HUES6 (cell line): ENCODE results near the gene PTCHD1.

ENCODE experiments used
- H3K27ac ChIP-seq: 2 replicates; pipeline ENCODE4 v1.7.0; 2013; ENCODE audit warnings: low read depth, mild to moderate bottlenecking, low read length, inconsistent platforms
- H3K27me3 ChIP-seq: 2 replicates; pipeline ENCODE4 v1.6.1; 2013; ENCODE audit warnings: low read length; ENCODE audit not compliant: control insufficient read depth, insufficient read depth
- H3K36me3 ChIP-seq: 2 replicates; pipeline ENCODE4 v1.6.1; 2013; ENCODE audit warnings: low read length; ENCODE audit not compliant: control insufficient read depth, insufficient read depth
- H3K4me1 ChIP-seq: 2 replicates; pipeline ENCODE4 v1.6.1; 2013; ENCODE audit warnings: low read length; ENCODE audit not compliant: control insufficient read depth, insufficient read depth
- H3K4me3 ChIP-seq: 2 replicates; pipeline ENCODE4 v1.5.1; 2013; ENCODE audit warnings: low read depth, low read length
- H3K9ac ChIP-seq: one replicate; pipeline ENCODE4 v1.6.1; 2013; ENCODE audit warnings: mild to moderate bottlenecking, low read length
- H3K9me3 ChIP-seq: 2 replicates; pipeline ENCODE4 v1.6.1; 2013; ENCODE audit warnings: low read depth, low read length; ENCODE audit not compliant: control insufficient read depth, insufficient read depth

PTCHD1 gene

GRCh38 chrX:23382572-23382971 is 47.9 kb downstream of the PTCHD1 start:
- H3K27me3 ChIP-seq = no peaks in the 10 kb centered on the region; the same call in 1 of the 2 replicates

GRCh38 chrX:23383411-23383810 is 48.8 kb downstream of the PTCHD1 start:
- no peaks in the 10 kb centered on the region for H3K9me3 ChIP-seq
- H3K27me3 ChIP-seq = no peaks in the 10 kb centered on the region; the same call in 1 of the 2 replicates
- no peak overlapping the region for H3K4me3 ChIP-seq
- H3K36me3 ChIP-seq = no peaks in the 10 kb centered on the region
- H3K9ac ChIP-seq = no peak overlapping the region
- no peak overlapping the region for H3K27ac ChIP-seq
- H3K4me1 ChIP-seq = peaks cover 36% of the 10 kb centered on the region

More at GRCh38 chrX:23382572-23382971, 47.9 kb downstream of the PTCHD1 start:
- Histone ChIP-seq H3K36me3 (no peaks in the 10 kb centered on the region), H3K9me3 (no peaks in the 10 kb centered on the region), H3K4me1 (peaks cover 27% of the 10 kb centered on the region), H3K27ac (no peak overlapping the region), H3K4me3 (no peak overlapping the region), H3K9ac (no peak overlapping the region)

- Histone ChIP-seq H3K9ac (no peak overlapping the region), H3K4me1 (peaks cover 44% of the 10 kb centered on the region), H3K27me3 (no peaks in the 10 kb centered on the region; the same call in 1 of the 2 replicates), H3K36me3 (no peaks in the 10 kb centered on the region), H3K27ac (no peak overlapping the region), H3K4me3 (no peak overlapping the region), H3K9me3 (no peaks in the 10 kb centered on the region)
Observed at GRCh38 chrX:23385242-23385641, 50.6 kb downstream of the PTCHD1 start.

GRCh38 chrX:23386260-23386659 is 51.6 kb downstream of the PTCHD1 start:
- no peak overlapping the region for H3K9ac ChIP-seq
- H3K9me3 ChIP-seq = no peaks in the 10 kb centered on the region
- H3K27me3 ChIP-seq = no peaks in the 10 kb centered on the region; the same call in 1 of the 2 replicates
- H3K4me3 ChIP-seq = no peak overlapping the region
- no peak overlapping the region for H3K27ac ChIP-seq
- H3K4me1 ChIP-seq = peaks cover 37% of the 10 kb centered on the region
- no peaks in the 10 kb centered on the region for H3K36me3 ChIP-seq

GRCh38 chrX:23386726-23387125 is 52.1 kb downstream of the PTCHD1 start:
- Histone ChIP-seq H3K36me3 (no peaks in the 10 kb centered on the region), H3K4me3 (no peak overlapping the region), H3K4me1 (peaks cover 32% of the 10 kb centered on the region)

GRCh38 chrX:23387550-23388184 is 53.0 kb downstream of the PTCHD1 start:
- H3K4me1 ChIP-seq = peaks cover 26% of the 10 kb centered on the region
- no peak overlapping the region for H3K27ac ChIP-seq
- no peaks in the 10 kb centered on the region for H3K36me3 ChIP-seq
- H3K9me3 ChIP-seq = no peaks in the 10 kb centered on the region
- no peak overlapping the region for H3K4me3 ChIP-seq
- no peaks in the 10 kb centered on the region; the same call in 1 of the 2 replicates for H3K27me3 ChIP-seq
- H3K9ac ChIP-seq = no peak overlapping the region

More at GRCh38 chrX:23386726-23387125, 52.1 kb downstream of the PTCHD1 start:
- Histone ChIP-seq H3K9me3 (no peaks in the 10 kb centered on the region), H3K9ac (no peak overlapping the region), H3K27me3 (no peaks in the 10 kb centered on the region; the same call in 1 of the 2 replicates), H3K27ac (no peak overlapping the region)

GRCh38 chrX:23389196-23389792 is 54.6 kb downstream of the PTCHD1 start:
- Histone ChIP-seq H3K9ac (no peak overlapping the region), H3K27ac (no peak overlapping the region), H3K27me3 (no peaks in the 10 kb centered on the region; the same call in 1 of the 2 replicates), H3K4me1 (peaks cover 25% of the 10 kb centered on the region; the same call in 1 of the 2 replicates), H3K9me3 (no peaks in the 10 kb centered on the region), H3K4me3 (no peak overlapping the region), H3K36me3 (no peaks in the 10 kb centered on the region)

- peaks cover 25% of the 10 kb centered on the region; the same call in 1 of the 2 replicates for H3K4me1 ChIP-seq
- no peaks in the 10 kb centered on the region for H3K36me3 ChIP-seq
- no peak overlapping the region for H3K27ac ChIP-seq
- H3K9me3 ChIP-seq = no peaks in the 10 kb centered on the region
- H3K4me3 ChIP-seq = no peak overlapping the region
- no peaks in the 10 kb centered on the region; the same call in 1 of the 2 replicates for H3K27me3 ChIP-seq
- H3K9ac ChIP-seq = no peak overlapping the region
Observed at GRCh38 chrX:23390979-23391378, 56.3 kb downstream of the PTCHD1 start.

- Histone ChIP-seq H3K4me1 (peaks cover 25% of the 10 kb centered on the region; the same call in 1 of the 2 replicates), H3K27me3 (no peaks in the 10 kb centered on the region; the same call in 1 of the 2 replicates), H3K36me3 (no peaks in the 10 kb centered on the region), H3K27ac (no peak overlapping the region), H3K9me3 (no peaks in the 10 kb centered on the region), H3K4me3 (no peak overlapping the region), H3K9ac (no peak overlapping the region)
Observed at GRCh38 chrX:23392195-23392594, 57.5 kb downstream of the PTCHD1 start.

- no peak overlapping the region for H3K9ac ChIP-seq
- no peaks in the 10 kb centered on the region for H3K9me3 ChIP-seq
- H3K27me3 ChIP-seq = no peaks in the 10 kb centered on the region; the same call in 1 of the 2 replicates
- H3K4me1 ChIP-seq = peaks cover 13% of the 10 kb centered on the region; the same call in 1 of the 2 replicates
- no peak overlapping the region for H3K27ac ChIP-seq
- no peak overlapping the region for H3K4me3 ChIP-seq
- no peaks in the 10 kb centered on the region for H3K36me3 ChIP-seq
Observed at GRCh38 chrX:23394421-23394820, 59.8 kb downstream of the PTCHD1 start.

GRCh38 chrX:23396263-23396662 is 61.6 kb downstream of the PTCHD1 start:
- Histone ChIP-seq H3K9me3 (no peaks in the 10 kb centered on the region), H3K27ac (no peak overlapping the region), H3K4me3 (no peak overlapping the region), H3K27me3 (no peaks in the 10 kb centered on the region; the same call in 1 of the 2 replicates), H3K36me3 (no peaks in the 10 kb centered on the region), H3K9ac (no peak overlapping the region), H3K4me1 (0 out of 2 replicates have a peak, but pooled peaks cover 5% of the 10 kb centered on the region)
